Vagina (tissue), 2 donors: ENCODE measurements around the gene KLHL9. TPM values are rescaled to one million over a fixed set of nuclear protein-coding genes. Genes with fewer than 3 reads are reported as not detected.

Experiments used
- DNase-seq, 2 donors: peaks; one replicate each; pipeline ENCODE4 v3.0.0-alpha.2; 2017; ENCODE audit errors: extremely low spot score in 2 of 2
- H3K27ac ChIP-seq: fragments of 200-600 bp; sonication (generic); one replicate; pipeline ENCODE4 v1.5.1; 2019
- H3K27me3 ChIP-seq: fragments of 200-600 bp; sonication (generic); one replicate; pipeline ENCODE4 v1.5.1; 2019
- H3K36me3 ChIP-seq, 2 donors: fragments of 200-600 bp; sonication (generic); one replicate each; pipeline ENCODE4 v1.5.1; 2017 to 2019
- H3K4me1 ChIP-seq: fragments of 200-600 bp; sonication (generic); one replicate; pipeline ENCODE4 v1.5.1; 2019
- H3K4me3 ChIP-seq, 2 donors: fragments of 200-600 bp; sonication (generic); 1 replicate in 1 of 2; 2 replicates in 1 of 2; pipeline ENCODE4 v1.5.1; 2016 to 2019
- H3K9me3 ChIP-seq: fragments of 200-600 bp; sonication (generic); one replicate; pipeline ENCODE4 v1.5.1; 2019
- POLR2A ChIP-seq, 2 donors: fragments of 450-650 bp; IDR thresholded peaks; one replicate each; pipeline ENCODE4 v1.6.1; 2017; ENCODE audit warnings: antibody characterized with exemption in 2 of 2, mild to moderate bottlenecking in 2 of 2, moderate library complexity in 2 of 2
- POLR2AphosphoS5 ChIP-seq, 2 donors: sonication (generic); formaldehyde crosslinking; IDR thresholded peaks; one replicate each; pipeline ENCODE4 v1.9.0; 2017; ENCODE audit warnings: antibody characterized with exemption in 2 of 2, mild to moderate bottlenecking in 2 of 2, low read depth in 1 of 2; ENCODE audit not compliant: insufficient read depth in 1 of 2
- intact Hi-C: fragments of 100-400 bp; cut with DNase I; formaldehyde crosslinking; loops from one replicate; pipeline ENCODE4 v1.15.1; 2023
- total RNA-seq: library from RNA; depleted of rRNA; stranded (reverse); fragments of >200 nt; gene quantifications from one replicate; pipeline ENCODE4 v1.2.3, GENCODE V29; 2016
- TF ChIP-seq, protein P1 (sequence below), 3 experiments: fragments of 450-650 bp in 2 of 3; fragments of 200-600 bp in 1 of 3; sonication (generic) in 1 of 3; IDR thresholded peaks; one replicate each; pipeline ENCODE4 v1.5.1; 2017 to 2019; ENCODE audit warnings: antibody characterized with exemption in 3 of 3, mild to moderate bottlenecking in 2 of 3, moderate library complexity in 2 of 3

Gene KLHL9
- total RNA-seq, 1 donor from 2014 or later, result 22.3 TPM

DNA sequence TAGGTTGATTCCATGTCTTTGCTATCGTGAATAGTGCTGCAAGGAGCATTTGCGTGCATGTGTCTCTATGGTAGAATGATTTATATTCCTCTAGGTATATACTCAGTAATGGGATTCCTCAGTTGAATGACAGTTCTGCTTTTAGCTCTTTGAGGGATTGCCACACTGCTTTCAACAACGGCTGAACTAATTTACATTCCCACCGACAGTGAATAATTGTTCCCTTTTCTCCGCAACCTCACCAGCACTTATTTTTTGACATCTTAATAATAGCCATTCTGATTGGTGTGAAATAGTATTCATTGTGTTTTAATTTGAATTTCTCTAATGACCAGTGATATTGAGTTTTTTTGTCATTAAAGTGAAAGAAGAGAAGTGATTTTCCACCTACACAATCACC, 48.5 kb downstream of the KLHL9 start:
- H3K9me3 ChIP-seq, result no peaks in the 10 kb centered on the region
- intact Hi-C loops, result no loop called here
- H3K4me1 ChIP-seq, result no peaks in the 10 kb centered on the region
- H3K27ac ChIP-seq, result no peak overlapping the region
- TF ChIP-seq, protein P1, sequence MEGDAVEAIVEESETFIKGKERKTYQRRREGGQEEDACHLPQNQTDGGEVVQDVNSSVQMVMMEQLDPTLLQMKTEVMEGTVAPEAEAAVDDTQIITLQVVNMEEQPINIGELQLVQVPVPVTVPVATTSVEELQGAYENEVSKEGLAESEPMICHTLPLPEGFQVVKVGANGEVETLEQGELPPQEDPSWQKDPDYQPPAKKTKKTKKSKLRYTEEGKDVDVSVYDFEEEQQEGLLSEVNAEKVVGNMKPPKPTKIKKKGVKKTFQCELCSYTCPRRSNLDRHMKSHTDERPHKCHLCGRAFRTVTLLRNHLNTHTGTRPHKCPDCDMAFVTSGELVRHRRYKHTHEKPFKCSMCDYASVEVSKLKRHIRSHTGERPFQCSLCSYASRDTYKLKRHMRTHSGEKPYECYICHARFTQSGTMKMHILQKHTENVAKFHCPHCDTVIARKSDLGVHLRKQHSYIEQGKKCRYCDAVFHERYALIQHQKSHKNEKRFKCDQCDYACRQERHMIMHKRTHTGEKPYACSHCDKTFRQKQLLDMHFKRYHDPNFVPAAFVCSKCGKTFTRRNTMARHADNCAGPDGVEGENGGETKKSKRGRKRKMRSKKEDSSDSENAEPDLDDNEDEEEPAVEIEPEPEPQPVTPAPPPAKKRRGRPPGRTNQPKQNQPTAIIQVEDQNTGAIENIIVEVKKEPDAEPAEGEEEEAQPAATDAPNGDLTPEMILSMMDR (IDR thresholded peaks at IDR 0.05), result no peak
- TF ChIP-seq POLR2A (IDR thresholded peaks at IDR 0.05) (no peak), POLR2AphosphoS5 (IDR thresholded peaks at IDR 0.05; ENCODE audit: insufficient read depth in 1 of 2, low read depth in 1 of 2) (no peak)
- DNase-seq, result no peak
- no peaks in the 10 kb centered on the region for H3K27me3 ChIP-seq
- H3K36me3 ChIP-seq, result no peaks in the 10 kb centered on the region
- H3K4me3 ChIP-seq, result no peak overlapping the region

DNA sequence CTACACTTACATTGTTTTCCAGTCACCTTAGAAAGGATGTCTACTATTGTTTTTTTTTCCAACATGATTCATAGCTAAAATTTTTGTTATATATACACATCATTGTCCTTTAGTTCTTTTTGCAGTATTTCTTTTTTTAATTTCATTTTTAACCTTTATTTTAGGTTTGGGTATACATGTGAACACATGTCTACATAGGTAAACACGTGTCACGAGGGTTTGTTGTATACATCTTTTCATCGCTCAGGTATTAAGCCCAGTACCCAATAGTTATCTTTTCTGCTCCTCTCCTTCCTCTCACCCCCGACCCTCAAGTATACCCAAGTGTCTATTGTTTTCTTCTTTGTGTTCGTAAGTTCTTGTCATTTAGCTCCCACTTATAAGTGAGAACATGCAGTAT, 49.1 kb downstream of the KLHL9 start:
- DNase-seq, result no peak

DNA sequence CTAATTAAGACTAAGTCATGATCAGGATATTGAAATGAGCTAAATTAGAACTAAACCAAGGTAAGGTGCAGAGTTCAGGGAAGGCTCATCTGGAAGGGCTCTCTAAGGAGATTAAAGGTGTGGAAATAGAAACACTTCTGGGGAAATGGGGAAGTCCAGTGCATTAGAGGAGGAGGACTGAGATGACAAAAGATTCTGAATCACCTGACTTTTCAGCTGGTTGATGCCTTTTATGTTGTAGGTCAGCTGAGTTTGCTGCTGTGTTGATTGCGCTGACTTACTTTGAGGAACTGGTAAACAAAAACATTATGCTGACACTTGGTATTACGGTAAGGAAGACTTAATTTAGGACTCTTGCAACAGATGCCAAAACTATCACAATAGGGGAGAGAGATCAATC, 53.9 kb downstream of the KLHL9 start:
- DNase-seq, result no peak
- H3K27me3 ChIP-seq, result no peaks in the 10 kb centered on the region
- TF ChIP-seq, protein P1 (IDR thresholded peaks at IDR 0.05), result no peak
- TF ChIP-seq POLR2A (IDR thresholded peaks at IDR 0.05) (no peak), POLR2AphosphoS5 (IDR thresholded peaks at IDR 0.05; ENCODE audit: insufficient read depth in 1 of 2, low read depth in 1 of 2) (no peak)
- no peaks in the 10 kb centered on the region for H3K4me1 ChIP-seq
- no peaks in the 10 kb centered on the region for H3K36me3 ChIP-seq
- H3K4me3 ChIP-seq, result no peak overlapping the region
- intact Hi-C loops, result no loop called here
- no peak overlapping the region for H3K27ac ChIP-seq
- no peaks in the 10 kb centered on the region for H3K9me3 ChIP-seq

More for the DNA sequence above, 49.1 kb downstream of the KLHL9 start:
- intact Hi-C loops, result no loop called here
- Histone ChIP-seq H3K4me3 (no peak overlapping the region), H3K27ac (no peak overlapping the region), H3K4me1 (no peaks in the 10 kb centered on the region), H3K9me3 (no peaks in the 10 kb centered on the region), H3K36me3 (no peaks in the 10 kb centered on the region), H3K27me3 (no peaks in the 10 kb centered on the region)
- TF ChIP-seq POLR2A (IDR thresholded peaks at IDR 0.05) (no peak), POLR2AphosphoS5 (IDR thresholded peaks at IDR 0.05; ENCODE audit: insufficient read depth in 1 of 2, low read depth in 1 of 2) (no peak)
- TF ChIP-seq, protein P1 (IDR thresholded peaks at IDR 0.05), result no peak

Other genes starting within 250 kb of the KLHL9 start
- gene IFNW1, start 193.6 kb downstream of the KLHL9 start, total RNA-seq, result not detected
- not detected for gene IFNA21, start 168.7 kb downstream of the KLHL9 start, total RNA-seq
- gene IFNA4, start 147.8 kb downstream of the KLHL9 start, total RNA-seq, result not detected
- gene IFNA7, start 133.2 kb downstream of the KLHL9 start, total RNA-seq, result not detected
- not detected for gene IFNA10, start 128.3 kb downstream of the KLHL9 start, total RNA-seq
- not detected for gene IFNA16, start 118.1 kb downstream of the KLHL9 start, total RNA-seq
- gene IFNA17, start 107.2 kb downstream of the KLHL9 start, total RNA-seq, result not detected
- not detected for gene IFNA14, start 95.4 kb downstream of the KLHL9 start, total RNA-seq
- not detected for gene IFNA5, start 30.1 kb downstream of the KLHL9 start, total RNA-seq
- not detected for gene IFNA6, start 15.5 kb upstream of the KLHL9 start, total RNA-seq
- gene IFNA13, start 32.7 kb upstream of the KLHL9 start, total RNA-seq, result not detected
- gene IFNA2, start 50.0 kb upstream of the KLHL9 start, total RNA-seq, result not detected
- not detected for gene IFNA8, start 73.7 kb upstream of the KLHL9 start, total RNA-seq
- gene IFNA1, start 105.0 kb upstream of the KLHL9 start, total RNA-seq, result not detected
- gene IFNE, start 146.9 kb upstream of the KLHL9 start, total RNA-seq, result 3.2 TPM